OCI-LY7 (cell line): ENCODE results near the gene ZBTB20. TPM values are rescaled to one million over a fixed set of nuclear protein-coding genes. Genes with fewer than 3 reads are reported as not detected.

Experiments used
- BruUV-seq: library from RNA; stranded (reverse); fragments of 400-500 nt; replicated peaks from 2 replicates; lab custom pipeline; 2021; lab: Mats Ljungman, UMichigan
- CTCF ChIA-PET: fragments of 300-600 bp; sonication (Branson Sonifier 250); formaldehyde crosslinking; loops from one replicate; lab custom pipeline; 2022; ENCODE audit warnings: antibody characterized with exemption; ENCODE audit not compliant: unreplicated experiment; lab: Charles Lee
- POLR2A ChIA-PET: fragments of 300-600 bp; sonication (Branson Sonifier 250); formaldehyde crosslinking; loops from one replicate; lab custom pipeline; 2022; ENCODE audit warnings: antibody characterized with exemption; lab: Charles Lee
- DNase-seq: peaks from one replicate; pipeline ENCODE4 v3.0.0-alpha.2; 2015; ENCODE audit warnings: low spot score
- H2AFZ ChIP-seq: fragments of 200-600 bp; sonication (generic), shearing (Covaris generic); 2 replicates; pipeline ENCODE4 v1.6.1; 2014; ENCODE audit warnings: mild to moderate bottlenecking, antibody characterized with exemption, low read length, moderate library complexity
- H3K27ac ChIP-seq: fragments of 200-600 bp; sonication (generic); 2 replicates; pipeline ENCODE4 v1.5.1; 2014; ENCODE audit warnings: mixed run types, low read depth, mild to moderate bottlenecking, moderate library complexity, low read length, inconsistent platforms; ENCODE audit not compliant: poor library complexity, severe bottlenecking
- H3K36me3 ChIP-seq: fragments of 200-600 bp; sonication (generic); 2 replicates; pipeline ENCODE4 v1.6.1; 2014; ENCODE audit warnings: mild to moderate bottlenecking, antibody characterized with exemption, low read length, moderate library complexity, mixed read lengths; ENCODE audit not compliant: insufficient read depth
- H3K4me1 ChIP-seq: fragments of 200-600 bp; sonication (generic); 2 replicates; pipeline ENCODE4 v1.5.1; 2014; ENCODE audit warnings: mild to moderate bottlenecking, low read length; ENCODE audit not compliant: insufficient read depth, poor library complexity, severe bottlenecking
- H3K4me2 ChIP-seq: fragments of 200-600 bp; sonication (generic); 2 replicates; pipeline ENCODE4 v1.6.1; 2014; ENCODE audit warnings: mild to moderate bottlenecking, low read length
- H3K4me3 ChIP-seq: fragments of 200-600 bp; sonication (generic); 2 replicates; pipeline ENCODE4 v1.5.1; 2014; ENCODE audit warnings: mild to moderate bottlenecking, low read depth, low read length; ENCODE audit not compliant: poor library complexity, severe bottlenecking
- H3K79me2 ChIP-seq: fragments of 200-600 bp; sonication (generic); 2 replicates; pipeline ENCODE4 v1.6.1; 2016; ENCODE audit warnings: low read depth, mild to moderate bottlenecking, low read length, moderate library complexity, mixed read lengths; ENCODE audit not compliant: insufficient read depth
- H3K9me2 ChIP-seq: fragments of 200-600 bp; sonication (generic); 2 replicates; pipeline ENCODE4 v1.6.1; 2016; ENCODE audit warnings: mild to moderate bottlenecking, low read length, mixed read lengths; ENCODE audit not compliant: insufficient read depth
- H3K9me3 ChIP-seq: fragments of 200-600 bp; sonication (generic); 2 replicates; pipeline ENCODE4 v1.6.1; 2014; ENCODE audit warnings: mild to moderate bottlenecking, mixed run types, low read length, mixed read lengths
- H4K20me1 ChIP-seq: fragments of 200-600 bp; sonication (generic); 2 replicates; pipeline ENCODE4 v1.6.1; 2014; ENCODE audit warnings: mild to moderate bottlenecking, antibody characterized with exemption, low read length, moderate library complexity, mixed read lengths; ENCODE audit not compliant: insufficient read depth
- CTCF ChIP-seq: fragments of 200-600 bp; sonication (generic); conservative IDR thresholded peaks from 2 replicates; pipeline ENCODE4 v1.5.1; 2014; ENCODE audit warnings: mild to moderate bottlenecking, antibody characterized with exemption, low read length, moderate library complexity, mixed read lengths
- EZH2phosphoT487 ChIP-seq: fragments of 200-600 bp; sonication (generic); IDR thresholded peaks from 2 replicates; pipeline ENCODE4 v1.6.1; 2018; ENCODE audit warnings: low read depth, borderline replicate concordance, mild to moderate bottlenecking, mixed run types, antibody characterized with exemption, low read length, moderate library complexity, mixed read lengths
- intact Hi-C: fragments of 100-400 bp; cut with micrococcal nuclease; formaldehyde crosslinking; loops from one replicate; pipeline ENCODE4 v1.10.0; 2022; ENCODE audit not compliant: unreplicated experiment
- total RNA-seq, 2 experiments: library from RNA; depleted of rRNA in 1 of 2; stranded (reverse); fragments of >200 nt in 1 of 2; shearing (Covaris generic) in 1 of 2; gene quantifications; 2 replicates each; pipeline ENCODE4 v1.2.3, GENCODE V29; 2014 to 2022

ZBTB20 gene
- total RNA-seq, 2 experiments from 2014 or later: 5.5 to 11.8 TPM

DNA sequence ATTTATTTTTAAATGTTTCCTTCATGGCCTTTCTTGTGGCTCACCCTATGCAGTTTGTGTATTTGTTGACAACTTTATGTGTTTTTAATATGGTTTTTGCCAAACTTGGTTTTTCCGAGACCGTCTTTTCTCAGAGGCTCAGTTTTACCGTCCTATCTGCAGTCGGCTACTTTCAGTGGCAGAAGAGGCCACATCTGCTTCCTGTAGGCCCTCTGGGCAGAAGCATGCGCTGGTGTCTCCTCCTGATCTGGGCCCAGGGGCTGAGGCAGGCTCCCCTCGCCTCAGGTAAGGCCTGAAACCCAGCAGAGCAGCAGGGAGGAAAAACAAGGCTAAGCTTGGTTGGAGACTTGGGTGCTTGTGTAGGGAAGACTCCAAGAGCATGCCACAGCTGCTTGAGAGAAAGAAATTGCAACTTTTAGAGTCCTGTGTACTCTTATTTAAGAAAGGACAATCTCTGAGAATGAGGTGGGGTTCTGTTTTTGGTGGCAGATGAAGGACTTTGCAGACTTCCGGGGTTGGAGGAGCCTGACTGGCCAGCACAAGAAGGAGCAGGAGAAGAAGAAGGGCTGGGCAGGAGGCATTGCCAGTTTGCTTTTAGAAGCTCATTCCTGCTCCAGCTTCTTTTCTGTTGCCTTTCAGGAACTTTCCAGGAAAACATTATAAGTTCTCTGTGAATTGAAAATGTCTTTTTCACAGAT lies 853.1 kb downstream of the ZBTB20 start, which contains the start of gene TIGIT:
TSS of gene TIGIT (plus strand) at position 191 of the 698 bp plus-strand sequence. CDS start at position 225, 34 bp downstream.
- Histone ChIP-seq H4K20me1 (no peaks in the 10 kb centered on the region), H3K4me1 (peaks cover 8% of the 10 kb centered on the region), H2AFZ (peak within 1 kb of the TSS; percentile 80), H3K4me2 (no peak within 1 kb of the TSS), H3K79me2 (no peaks in the 10 kb centered on the region), H3K4me3 (no peak within 1 kb of the TSS), H3K27ac (no peak within 1 kb of the TSS), H3K9me2 (no peaks in the 10 kb centered on the region), H3K36me3 (no peaks in the 10 kb centered on the region), H3K9me3 (no peaks in the 10 kb centered on the region)
- POLR2A ChIA-PET: interaction anchor here (1.4 kb wide), 1 partner anchor 14 kb away, joined by 4 read pairs; no protein-coding TSS in a partner anchor
- CTCF ChIA-PET: no interaction called here
- no peak for DNase-seq
- BruUV-seq: no TSS peak
- intact Hi-C loops: loop anchor here (10.0 kb wide), 1 partner anchor 449 kb away; no protein-coding TSS in a partner anchor
- no peak for TF ChIP-seq EZH2phosphoT487
- TF ChIP-seq CTCF: no peak

DNA sequence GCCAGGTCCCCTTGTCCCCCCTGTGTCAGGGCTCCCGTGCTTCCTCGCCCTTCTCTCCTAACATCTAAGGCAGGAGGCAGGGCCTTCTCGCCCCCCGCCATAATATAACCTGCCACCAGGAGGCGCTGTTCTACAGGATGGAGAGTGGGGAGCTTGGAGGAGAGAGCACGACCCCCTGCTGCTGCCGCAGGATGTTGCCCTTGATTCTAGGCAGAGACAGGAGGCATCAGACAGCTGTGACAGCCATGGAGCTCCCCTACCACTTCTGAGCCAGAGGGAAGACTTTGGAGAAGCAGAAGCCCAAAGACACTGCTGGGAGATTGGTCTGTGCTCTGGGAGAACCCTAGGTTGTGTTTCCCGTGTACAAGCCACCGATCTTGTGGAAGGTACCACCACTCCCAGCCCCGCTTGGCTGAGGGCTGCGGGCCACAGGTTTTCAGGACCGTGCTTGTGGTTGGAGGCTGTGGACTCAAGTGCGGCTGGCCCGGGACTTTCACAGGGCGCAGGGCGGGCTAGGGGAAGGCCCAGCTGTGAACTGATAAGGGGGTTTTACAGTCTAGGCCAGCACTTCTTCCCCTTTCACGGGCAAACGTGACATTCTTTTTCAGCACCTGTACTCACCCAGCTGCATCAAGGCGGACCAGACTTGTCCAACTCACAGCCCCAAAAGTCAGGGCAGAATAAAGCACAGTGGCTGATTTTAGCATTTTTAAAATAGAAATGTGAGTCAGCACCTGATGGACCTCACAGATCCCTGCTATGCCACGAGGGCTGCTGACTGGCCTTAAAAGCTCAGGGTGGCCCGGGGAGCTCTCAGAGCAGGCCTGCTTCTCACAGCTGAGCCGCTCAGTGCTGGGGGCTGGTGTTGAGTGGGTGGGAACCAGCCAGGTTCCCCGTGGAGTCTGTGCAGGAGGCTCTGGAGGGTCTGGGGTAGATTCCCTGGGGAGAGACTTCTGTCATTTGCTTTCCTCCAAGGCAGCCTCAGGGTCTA lies 855.9 kb downstream of the ZBTB20 start:
- intact Hi-C loops: loop anchor here (1.0 to 10.0 kb wide), 6 partner anchors 42 to 446 kb away; no protein-coding TSS in a partner anchor
- H3K4me1 ChIP-seq: peaks cover 8% of the 10 kb centered on the region
- H2AFZ ChIP-seq: peak overlapping the region; percentile 89
- ChIA-PET POLR2A (interaction anchor here (0.6 to 1.6 kb wide), 3 partner anchors 20 to 520 kb away, joined by 3 to 7 read pairs (median 4); no protein-coding TSS in a partner anchor), CTCF (interaction anchor here (0.6 to 1.1 kb wide), 4 partner anchors 16 to 162 kb away, joined by 3 read pairs; no protein-coding TSS in a partner anchor)
- no peaks in the 10 kb centered on the region for H3K9me3 ChIP-seq
- H3K4me2 ChIP-seq: peak overlapping the region; percentile 43; the same call in 1 of the 2 replicates
- peak; percentile 92 for TF ChIP-seq CTCF
- no peak for TF ChIP-seq EZH2phosphoT487
- DNase-seq: peak; percentile 84
- no peak overlapping the region for H3K27ac ChIP-seq
- H3K4me3 ChIP-seq: no peak overlapping the region
- BruUV-seq: no TSS peak
- H4K20me1 ChIP-seq: no peaks in the 10 kb centered on the region
- no peaks in the 10 kb centered on the region for H3K36me3 ChIP-seq
- no peaks in the 10 kb centered on the region for H3K79me2 ChIP-seq
- no peaks in the 10 kb centered on the region for H3K9me2 ChIP-seq
